Mesothelial cell of epicardium (in vitro differentiated cells): ENCODE data around the gene MAPK11. TPM values are rescaled to one million over a fixed set of nuclear protein-coding genes. Genes with fewer than 3 reads are reported as not detected.
A peak's percentile ranks its signal among the peaks of the same experiment; 100 is the strongest.

Experiments used
- DNase-seq, 2 experiments: peaks; one replicate each; pipeline ENCODE4 v3.0.0; 2021; ENCODE audit warnings: low spot score in 2 of 2; ENCODE audit not compliant: unreplicated experiment in 2 of 2
- H3K27ac Mint-ChIP-seq: 2 replicates; pipeline ENCODE4 v1.8.0; 2021; ENCODE audit warnings: mixed read lengths
- H3K27me3 Mint-ChIP-seq: 2 replicates; pipeline ENCODE4 v1.8.0; 2021; ENCODE audit warnings: low read depth, mixed read lengths
- H3K36me3 Mint-ChIP-seq: 2 replicates; pipeline ENCODE4 v1.8.0; 2021; ENCODE audit warnings: mixed read lengths
- H3K4me1 Mint-ChIP-seq: 2 replicates; pipeline ENCODE4 v1.8.0; 2021; ENCODE audit warnings: mixed read lengths
- H3K4me3 Mint-ChIP-seq: 2 replicates; pipeline ENCODE4 v1.8.0; 2021; ENCODE audit warnings: mild to moderate bottlenecking, moderate library complexity, mixed read lengths
- H3K9me3 Mint-ChIP-seq: 2 replicates; pipeline ENCODE4 v1.8.0; 2021; ENCODE audit warnings: mixed read lengths
- total RNA-seq: library from RNA; stranded (reverse); gene quantifications from 3 replicates; pipeline ENCODE4 v1.2.1, GENCODE V29; 2021
- TF ChIP-seq, protein P1 (sequence below): fragments of 200-600 bp; sonication (generic); IDR thresholded peaks from one replicate; pipeline ENCODE4 v1.5.0; 2021; ENCODE audit warnings: antibody characterized with exemption; ENCODE audit not compliant: unreplicated experiment

Gene MAPK11
- total RNA-seq, 1 donor from 2014 or later: 8.3 TPM

GRCh38 chr22:50255099-50255498 lies 15.1 kb downstream of the MAPK11 start:
- Mint-ChIP-seq H3K4me3 (no peak overlapping the region), H3K9me3 (no peaks in the 10 kb centered on the region), H3K27ac (no peak overlapping the region), H3K36me3 (no peaks in the 10 kb centered on the region), H3K4me1 (peaks cover 5% of the 10 kb centered on the region), H3K27me3 (no peaks in the 10 kb centered on the region)
- TF ChIP-seq, protein P1, sequence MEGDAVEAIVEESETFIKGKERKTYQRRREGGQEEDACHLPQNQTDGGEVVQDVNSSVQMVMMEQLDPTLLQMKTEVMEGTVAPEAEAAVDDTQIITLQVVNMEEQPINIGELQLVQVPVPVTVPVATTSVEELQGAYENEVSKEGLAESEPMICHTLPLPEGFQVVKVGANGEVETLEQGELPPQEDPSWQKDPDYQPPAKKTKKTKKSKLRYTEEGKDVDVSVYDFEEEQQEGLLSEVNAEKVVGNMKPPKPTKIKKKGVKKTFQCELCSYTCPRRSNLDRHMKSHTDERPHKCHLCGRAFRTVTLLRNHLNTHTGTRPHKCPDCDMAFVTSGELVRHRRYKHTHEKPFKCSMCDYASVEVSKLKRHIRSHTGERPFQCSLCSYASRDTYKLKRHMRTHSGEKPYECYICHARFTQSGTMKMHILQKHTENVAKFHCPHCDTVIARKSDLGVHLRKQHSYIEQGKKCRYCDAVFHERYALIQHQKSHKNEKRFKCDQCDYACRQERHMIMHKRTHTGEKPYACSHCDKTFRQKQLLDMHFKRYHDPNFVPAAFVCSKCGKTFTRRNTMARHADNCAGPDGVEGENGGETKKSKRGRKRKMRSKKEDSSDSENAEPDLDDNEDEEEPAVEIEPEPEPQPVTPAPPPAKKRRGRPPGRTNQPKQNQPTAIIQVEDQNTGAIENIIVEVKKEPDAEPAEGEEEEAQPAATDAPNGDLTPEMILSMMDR: no peak
- DNase-seq: no peak

DNA sequence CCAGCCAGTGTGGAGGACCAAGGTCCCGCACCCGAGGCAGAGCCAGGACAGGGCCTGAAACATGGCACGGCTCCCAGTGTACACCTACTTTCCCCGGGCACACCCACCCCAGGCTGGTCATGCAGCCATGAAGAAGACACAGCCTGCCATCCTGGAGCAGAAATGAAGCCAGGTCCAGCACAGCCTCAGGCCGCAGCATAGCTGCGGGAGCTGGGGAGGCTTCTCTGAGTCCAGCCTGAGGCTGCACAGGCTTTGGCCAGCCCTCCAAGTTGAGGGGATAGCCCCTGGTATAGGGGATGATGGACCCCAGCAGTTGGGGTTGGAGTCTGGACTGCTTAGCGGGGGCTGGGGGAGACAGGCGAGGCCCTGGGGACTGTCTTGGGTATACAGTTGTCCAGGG lies 16.2 kb downstream of the MAPK11 start:
- Mint-ChIP-seq H3K27ac (no peak overlapping the region), H3K9me3 (no peaks in the 10 kb centered on the region), H3K36me3 (no peaks in the 10 kb centered on the region), H3K4me1 (peaks cover 6% of the 10 kb centered on the region), H3K27me3 (no peaks in the 10 kb centered on the region), H3K4me3 (no peak overlapping the region)
- no peak for DNase-seq
- TF ChIP-seq, protein P1: no peak

DNA sequence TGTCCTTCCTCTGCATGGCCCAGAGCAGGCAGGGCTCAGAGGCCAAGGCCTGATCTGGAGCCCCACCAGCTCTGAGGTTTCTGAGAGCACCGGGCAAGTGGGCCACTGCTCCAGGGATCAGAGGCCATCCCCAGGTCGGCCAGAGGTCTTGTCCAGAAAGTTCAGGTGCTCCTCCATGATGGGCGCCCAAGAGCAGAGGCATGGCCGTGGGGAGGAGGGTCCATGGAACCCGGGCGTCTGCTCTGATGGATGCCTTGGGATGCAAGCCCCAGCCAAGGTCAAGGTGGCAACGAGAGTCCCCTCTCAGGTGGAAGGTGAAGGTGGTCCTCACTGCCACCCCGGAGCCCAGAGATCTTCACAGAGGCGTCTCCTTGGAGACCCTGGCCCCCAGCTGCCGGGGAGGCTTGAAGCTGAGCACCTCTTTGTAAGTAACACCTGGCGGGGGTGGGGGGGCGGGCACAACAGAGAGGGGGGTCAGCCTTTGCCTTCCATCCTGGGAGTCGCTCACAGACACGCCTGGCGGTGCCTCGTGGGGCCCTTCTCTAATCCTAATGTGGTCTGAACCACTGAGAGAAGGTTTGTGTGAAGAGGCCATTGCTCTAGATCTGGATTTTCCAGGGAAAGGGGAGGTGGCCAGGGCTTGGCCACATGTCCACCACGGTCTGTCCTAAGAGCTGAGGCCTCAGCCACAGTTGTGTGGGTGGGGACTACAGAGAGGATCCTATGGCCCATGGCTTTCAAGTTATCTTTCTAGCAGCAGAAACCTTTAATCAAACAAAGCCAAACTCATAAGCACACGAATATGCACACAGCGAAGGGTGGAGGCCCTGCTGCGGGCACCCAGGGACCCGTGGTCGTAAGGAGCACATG lies 16.9 kb downstream of the MAPK11 start:
- H3K36me3 Mint-ChIP-seq: no peaks in the 10 kb centered on the region

DNA sequence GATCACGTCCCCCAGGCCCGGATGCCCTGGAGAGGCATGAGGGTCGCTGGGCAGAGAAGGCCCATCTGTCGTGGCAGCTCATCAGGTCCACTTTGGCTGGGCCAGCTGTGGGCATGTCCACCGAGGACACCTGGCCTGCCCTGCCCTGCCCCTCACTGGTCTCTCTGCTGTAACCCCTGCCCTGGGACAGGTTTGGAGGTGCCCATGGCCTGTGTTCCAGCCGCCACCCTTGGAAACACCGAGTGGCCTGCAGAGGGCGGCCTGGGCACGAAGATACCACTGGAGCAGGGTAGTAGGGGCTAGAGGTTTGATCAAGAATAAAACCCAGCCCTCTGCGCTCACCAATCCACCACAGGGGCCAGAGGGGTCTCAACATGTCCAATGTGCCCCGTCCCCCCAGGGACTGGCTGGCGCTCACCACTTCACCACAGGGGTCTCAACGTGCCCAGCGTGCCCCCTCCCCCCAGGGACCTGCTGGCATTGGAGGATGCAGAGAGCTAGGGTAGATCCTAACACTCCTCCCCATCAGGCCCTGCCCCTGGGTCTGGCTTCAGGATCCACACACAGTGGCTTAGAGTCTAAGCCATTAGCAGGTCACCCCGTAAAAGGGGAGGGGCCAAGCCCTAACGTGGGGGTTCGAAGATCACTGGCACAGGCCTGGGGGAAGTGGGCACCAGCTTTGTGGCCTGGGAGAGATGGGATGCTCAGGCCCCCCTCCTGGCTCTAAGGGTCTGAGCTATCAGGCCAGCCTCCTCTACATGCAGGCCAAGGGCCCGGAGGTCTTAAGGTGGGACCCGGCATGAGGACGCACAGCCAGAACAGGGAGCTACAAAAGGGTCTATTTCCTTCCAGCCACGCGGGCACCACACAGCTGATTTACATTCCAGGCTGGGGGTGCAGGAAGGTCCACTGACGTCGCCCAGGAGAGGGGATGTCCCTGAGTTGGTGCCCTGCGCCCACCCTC lies 17.8 kb downstream of the MAPK11 start:
- Mint-ChIP-seq H3K27me3 (no peaks in the 10 kb centered on the region), H3K36me3 (no peaks in the 10 kb centered on the region), H3K9me3 (no peaks in the 10 kb centered on the region), H3K27ac (no peak overlapping the region), H3K4me3 (peak overlapping the region; percentile 44), H3K4me1 (peaks cover 8% of the 10 kb centered on the region)
- peak in 1 of 2 experiments; percentile 73 for DNase-seq
- TF ChIP-seq, protein P1: peak; percentile 15

More for the DNA sequence above, 16.9 kb downstream of the MAPK11 start:
- Mint-ChIP-seq H3K27me3 (no peaks in the 10 kb centered on the region), H3K4me3 (no peak overlapping the region), H3K27ac (no peak overlapping the region), H3K9me3 (no peaks in the 10 kb centered on the region), H3K4me1 (peaks cover 6% of the 10 kb centered on the region)
- TF ChIP-seq, protein P1: no peak
- DNase-seq: no peak

DNA sequence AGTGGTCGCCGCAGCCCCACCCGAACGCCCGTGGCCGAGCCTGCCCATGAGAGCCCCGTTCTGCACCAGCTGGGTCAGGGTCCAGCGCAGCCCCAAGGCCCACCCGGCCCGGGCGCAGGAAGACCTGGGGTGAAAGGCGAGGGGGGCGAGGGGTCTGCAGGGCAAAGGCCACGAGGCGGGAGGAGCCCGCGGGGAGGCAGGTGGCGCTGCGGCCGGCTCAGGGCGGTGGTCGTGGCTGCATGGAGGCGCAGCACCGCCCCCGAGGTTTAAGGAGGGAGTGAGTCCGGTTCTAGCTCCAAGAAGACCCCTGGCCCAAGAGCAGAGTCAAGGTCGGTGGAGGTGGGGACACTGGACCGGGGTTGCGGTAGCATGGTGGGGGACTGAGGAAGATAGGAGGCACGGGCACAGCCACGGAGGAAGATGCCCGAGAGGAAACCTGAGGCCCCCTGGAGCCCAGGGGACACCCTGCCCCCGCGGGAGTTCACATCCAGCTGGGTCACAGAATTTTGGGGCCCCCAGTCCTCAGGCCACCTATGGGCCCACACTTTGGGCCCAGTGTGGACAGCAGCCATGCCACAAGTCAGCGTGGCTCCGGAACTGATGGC lies 18.6 kb downstream of the MAPK11 start:
- TF ChIP-seq, protein P1: no peak
- no peaks in the 10 kb centered on the region for H3K9me3 Mint-ChIP-seq
- no peak for DNase-seq
- H3K4me1 Mint-ChIP-seq: peaks cover 8% of the 10 kb centered on the region
- H3K27me3 Mint-ChIP-seq: no peaks in the 10 kb centered on the region
- H3K27ac Mint-ChIP-seq: peak overlapping the region; percentile 25
- H3K4me3 Mint-ChIP-seq: peak overlapping the region; percentile 44
- H3K36me3 Mint-ChIP-seq: no peaks in the 10 kb centered on the region
